ENCODE measurements around the gene ZNF276. TPM values are rescaled to one million over a fixed set of nuclear protein-coding genes. Genes with fewer than 3 reads are reported as not detected.

ZNF276 gene
- polyA plus RNA-seq, 1 of the 3 experiments (the other 2 are of a cell fraction) = 24.9 TPM

GRCh38 chr16:89686520-89687091 is 34.7 kb upstream of the ZNF276 start, which contains the start of gene CDK10:
Gene CDK10, plus strand, starts transcription at chr16:89686689. Its CDS starts 22 bp downstream, at chr16:89686711.
- Histone ChIP-seq H3K9me2 (no peaks in the 10 kb centered on the region), H3K4me1 (ENCODE audit: control insufficient read depth in 1 of 2, insufficient read depth in 2 of 2, low read depth in 1 of 2, low read length in 1 of 2) (peaks cover 4 to 7% of the 10 kb centered on the region in 2 experiments; a peak in 1 of 4 replicates), H3K9me3 (no peaks in the 10 kb centered on the region), H3K4me2 (peak within 1 kb of the TSS; percentile 99), H3K27me3 (ENCODE audit: insufficient read depth) (no peaks in the 10 kb centered on the region), H3F3A (replicated peaks; ENCODE audit: insufficient read depth) (peaks cover 3% of the 10 kb centered on the region), H3K9ac (peak within 1 kb of the TSS; percentile 87), H3K36me3 (replicated peaks in 1 of 2; ENCODE audit: control insufficient read depth in 1 of 2, insufficient read depth in 2 of 2, low read length in 1 of 2) (peaks cover 11 to 12% of the 10 kb centered on the region in 2 experiments), H3K27ac (ENCODE audit: low read depth in 2 of 2, low read length in 1 of 2) (peak within 1 kb of the TSS; percentile 86 to 96), H4K20me1 (ENCODE audit: insufficient read depth) (no peaks in the 10 kb centered on the region), H3K4me3 (ENCODE audit: low read depth in 2 of 2, low read length in 1 of 2) (peak within 1 kb of the TSS; percentile 82 to 87), H3K79me2 (ENCODE audit: insufficient read depth) (peaks cover 36% of the 10 kb centered on the region), H2AFZ (ENCODE audit: low read depth) (peak within 1 kb of the TSS; percentile 94)
- DNase-seq = peak; percentile 99
- ChIA-PET POLR2A (interaction anchor here (1.0 to 1.5 kb wide), 7 partner anchors 9 to 121 kb away, joined by 3 to 10 read pairs (median 4); partner anchors contain the start of genes CHMP1A and SPATA33), CTCF (interaction anchor here (0.6 to 2.3 kb wide), 6 partner anchors 14 to 223 kb away, joined by 3 to 22 read pairs (median 3); partner anchors contain the start of gene SPATA2L)
- WGBS (ENCODE audit: low lambda C conversion rate) = 0% methylated on average over 2 of the region's 67 CpGs
- TF ChIP-seq FOSL2 (IDR thresholded peaks at IDR 0.05; ENCODE audit: borderline replicate concordance, low read depth) (no peak), RFX5 (IDR thresholded peaks at IDR 0.05; ENCODE audit: low read length) (no peak), GABPA (IDR thresholded peaks at IDR 0.05; ENCODE audit: low read depth) (peak; percentile 62), IRF3 (IDR thresholded peaks at IDR 0.05; ENCODE audit: low read depth, low read length) (no peak), YY1 (IDR thresholded peaks at IDR 0.05; ENCODE audit: low read depth) (peak; percentile 88), FOXM1 (IDR thresholded peaks at IDR 0.05; ENCODE audit: low read depth) (no peak), CTCF (IDR thresholded peaks at IDR 0.05) (no peak), MXI1 (IDR thresholded peaks at IDR 0.05; ENCODE audit: low read depth, low read length) (peak; percentile 71), NFIC (IDR thresholded peaks at IDR 0.05; ENCODE audit: borderline replicate concordance) (no peak), PBX3 (IDR thresholded peaks at IDR 0.05) (no peak), ZBTB33 (IDR thresholded peaks at IDR 0.05; ENCODE audit: borderline replicate concordance, low read depth) (no peak), GATA2 (CRISPR knock-in tag; IDR thresholded peaks at IDR 0.05) (no peak), JUND (IDR thresholded peaks at IDR 0.05) (no peak), FOXJ3 (CRISPR knock-in tag; IDR thresholded peaks at IDR 0.05) (no peak), EP300 (IDR thresholded peaks at IDR 0.05; ENCODE audit: borderline replicate concordance in 1 of 2, low read depth in 1 of 2, low read length in 1 of 2) (no peak), TCF12 (IDR thresholded peaks at IDR 0.05) (no peak), USF1 (IDR thresholded peaks at IDR 0.05; ENCODE audit: borderline replicate concordance, low read depth) (no peak), RAD21 (IDR thresholded peaks at IDR 0.05; ENCODE audit: low read length) (no peak), EZH2phosphoT487 (IDR thresholded peaks at IDR 0.05; ENCODE audit: borderline replicate concordance, low read depth) (no peak), SIN3A (IDR thresholded peaks at IDR 0.05; ENCODE audit: borderline replicate concordance, low read depth, low read length) (peak; percentile 84; the same call in 1 of the 2 replicates), NRF1 (IDR thresholded peaks at IDR 0.05; ENCODE audit: low read depth, low read length) (peak; percentile 90), TEAD4 (IDR thresholded peaks at IDR 0.05; ENCODE audit: borderline replicate concordance, insufficient read depth) (no peak), REST (IDR thresholded peaks at IDR 0.05; ENCODE audit: low read depth, low read length) (no peak)

Data from SK-N-SH (cell line).